H9 (cell line): ENCODE measurements around the gene RGPD4. TPM values are rescaled to one million over a fixed set of nuclear protein-coding genes. Genes with fewer than 3 reads are reported as not detected.
"Not testable (repeated sequence)": the region's sequence is repeated elsewhere in the genome, so short reads cannot be mapped to it uniquely, and the experiment has no call there.

Experiments used
- DNase-seq: peaks from one replicate; pipeline ENCODE4 v3.0.0-alpha.2; 2017
- H2AFZ ChIP-seq: one replicate; pipeline ENCODE4 v1.6.1; 2013; ENCODE audit warnings: mild to moderate bottlenecking, low read length, control low read depth, moderate library complexity
- H2AK5ac ChIP-seq: 2 replicates; pipeline ENCODE4 v1.6.1; 2013; ENCODE audit warnings: low read length, control low read depth, mixed read lengths; ENCODE audit not compliant: insufficient read length
- H2BK120ac ChIP-seq: one replicate; pipeline ENCODE4 v1.6.1; 2013; ENCODE audit warnings: low read depth, mild to moderate bottlenecking, low read length, control low read depth, inconsistent platforms; ENCODE audit not compliant: poor library complexity, severe bottlenecking
- H2BK12ac ChIP-seq: 2 replicates; pipeline ENCODE4 v1.6.1; 2013; ENCODE audit warnings: low read length, control low read depth, mixed read lengths, low read depth; ENCODE audit not compliant: insufficient read length
- H2BK15ac ChIP-seq: 2 replicates; pipeline ENCODE4 v1.6.1; 2013; ENCODE audit warnings: low read depth, low read length, control low read depth
- H2BK20ac ChIP-seq: one replicate; pipeline ENCODE4 v1.6.1; 2013; ENCODE audit warnings: low read depth, mild to moderate bottlenecking, low read length, control low read depth, inconsistent platforms; ENCODE audit not compliant: poor library complexity, severe bottlenecking
- H2BK5ac ChIP-seq: 2 replicates; pipeline ENCODE4 v1.6.1; 2013; ENCODE audit warnings: low read length, control low read depth, mixed read lengths; ENCODE audit not compliant: insufficient read length
- H3K14ac ChIP-seq: 2 replicates; pipeline ENCODE4 v1.6.1; 2013; ENCODE audit warnings: low read length, control low read depth; ENCODE audit not compliant: insufficient read depth
- H3K18ac ChIP-seq: 2 replicates; pipeline ENCODE4 v1.6.1; 2013; ENCODE audit warnings: low read depth, mild to moderate bottlenecking, mixed read lengths, low read length, control low read depth; ENCODE audit not compliant: insufficient read length
- H3K23ac ChIP-seq: 2 replicates; pipeline ENCODE4 v1.6.1; 2013; ENCODE audit warnings: low read length, control low read depth, mixed read lengths, low read depth; ENCODE audit not compliant: insufficient read length
- H3K23me2 ChIP-seq: 2 replicates; pipeline ENCODE4 v1.6.1; 2013; ENCODE audit warnings: low read depth, mild to moderate bottlenecking, mixed read lengths, low read length, control low read depth; ENCODE audit not compliant: insufficient read length, poor library complexity, severe bottlenecking
- H3K27ac ChIP-seq: 2 replicates; pipeline ENCODE4 v1.5.1; 2013; ENCODE audit warnings: low read length, control low read depth, mixed read lengths, low read depth; ENCODE audit not compliant: insufficient read length
- H3K27me3 ChIP-seq: 2 replicates; pipeline ENCODE4 v1.6.1; 2013; ENCODE audit warnings: low read length, control low read depth, inconsistent platforms; ENCODE audit not compliant: insufficient read depth
- H3K4ac ChIP-seq: 2 replicates; pipeline ENCODE4 v1.6.1; 2013; ENCODE audit warnings: low read depth, mild to moderate bottlenecking, control low read depth, inconsistent platforms, low read length, moderate library complexity
- H3K4me1 ChIP-seq: 2 replicates; pipeline ENCODE4 v1.6.1; 2013; ENCODE audit warnings: low read length, control low read depth, inconsistent platforms; ENCODE audit not compliant: insufficient read depth
- H3K4me2 ChIP-seq: 2 replicates; pipeline ENCODE4 v1.6.1; 2013; ENCODE audit warnings: low read length, control low read depth, mixed read lengths; ENCODE audit not compliant: insufficient read length, insufficient read depth
- H3K56ac ChIP-seq: 2 replicates; pipeline ENCODE4 v1.6.1; 2013; ENCODE audit warnings: low read depth, mild to moderate bottlenecking, mixed read lengths, low read length, control low read depth; ENCODE audit not compliant: insufficient read length
- H3K79me1 ChIP-seq: 2 replicates; pipeline ENCODE4 v1.6.1; 2013; ENCODE audit warnings: low read depth, mild to moderate bottlenecking, moderate library complexity, low read length, control low read depth, inconsistent platforms; ENCODE audit not compliant: insufficient read depth, poor library complexity, severe bottlenecking
- H3K79me2 ChIP-seq: 2 replicates; pipeline ENCODE4 v1.6.1; 2013; ENCODE audit warnings: low read length, control low read depth, inconsistent platforms; ENCODE audit not compliant: insufficient read depth
- H3K9ac ChIP-seq: 2 replicates; pipeline ENCODE4 v1.6.1; 2013; ENCODE audit warnings: low read length, control low read depth, mixed read lengths; ENCODE audit not compliant: insufficient read length; ENCODE audit errors: extremely low read depth
- H3K9me3 ChIP-seq: one replicate; pipeline ENCODE4 v1.6.1; 2013; ENCODE audit warnings: low read depth, low read length, inconsistent platforms; ENCODE audit not compliant: control insufficient read depth
- H3T11ph ChIP-seq: one replicate; pipeline ENCODE4 v1.6.1; 2013; ENCODE audit warnings: mild to moderate bottlenecking, low read length, control low read depth, inconsistent platforms
- H4K20me1 ChIP-seq: one replicate; pipeline ENCODE4 v1.6.1; 2013; ENCODE audit not compliant: control insufficient read depth, insufficient read length, insufficient read depth
- H4K5ac ChIP-seq: 2 replicates; pipeline ENCODE4 v1.6.1; 2013; ENCODE audit warnings: low read depth, mild to moderate bottlenecking, mixed read lengths, low read length, control low read depth; ENCODE audit not compliant: insufficient read length
- H4K8ac ChIP-seq: replicated peaks from 2 replicates; pipeline ENCODE4 v1.6.1; 2013; ENCODE audit warnings: low read length, control low read depth, mixed read lengths, low read depth; ENCODE audit not compliant: insufficient read length
- H4K91ac ChIP-seq: 2 replicates; pipeline ENCODE4 v1.6.1; 2013; ENCODE audit warnings: low read depth, mild to moderate bottlenecking, moderate library complexity, mixed read lengths, low read length, control low read depth; ENCODE audit not compliant: insufficient read length
- H3K27ac Mint-ChIP-seq, 3 experiments: 2 replicates in 2 of 3; 3 replicates in 1 of 3; pipeline ENCODE4 v1.8.0; 2020 to 2021; ENCODE audit warnings: mixed read lengths in 3 of 3, mild to moderate bottlenecking in 1 of 3, moderate library complexity in 1 of 3
- H3K27me3 Mint-ChIP-seq: 2 replicates; pipeline ENCODE4 v1.8.0; 2021; ENCODE audit warnings: low read depth, mild to moderate bottlenecking, moderate library complexity, mixed read lengths
- H3K36me3 Mint-ChIP-seq, 3 experiments: 2 replicates in 2 of 3; 3 replicates in 1 of 3; pipeline ENCODE4 v1.8.0; 2020 to 2021; ENCODE audit warnings: low read depth in 3 of 3, mixed read lengths in 3 of 3; ENCODE audit not compliant: insufficient read depth in 1 of 3
- H3K4me1 Mint-ChIP-seq, 2 experiments: 2 replicates each; pipeline ENCODE4 v1.8.0; 2020; ENCODE audit warnings: mixed read lengths in 2 of 2
- H3K4me3 Mint-ChIP-seq, 2 experiments: 2 replicates in 1 of 2; 3 replicates in 1 of 2; pipeline ENCODE4 v1.8.0; 2020 to 2021; ENCODE audit warnings: mild to moderate bottlenecking in 2 of 2, mixed read lengths in 2 of 2, moderate library complexity in 1 of 2
- H3K9me3 Mint-ChIP-seq, 2 experiments: 2 replicates in 1 of 2; 3 replicates in 1 of 2; pipeline ENCODE4 v1.8.0; 2020; ENCODE audit warnings: mild to moderate bottlenecking in 2 of 2, mixed read lengths in 2 of 2, moderate library complexity in 1 of 2
- WGBS: extraction: QIAGEN DNeasy Blood & Tissue Kit; methylation state at CpG from one replicate; pipeline ENCODE4 v1.1.7; 2013; ENCODE audit warnings: missing lambda C conversion rate, low lambda C conversion rate, mixed read lengths; ENCODE audit not compliant: insufficient read length; ENCODE audit errors: extremely low coverage; 5-methylcytosine and 5-hydroxymethylcytosine counted together
- total RNA-seq: library from RNA; stranded (reverse); gene quantifications from 2 replicates; pipeline ENCODE4 v1.2.1, GENCODE V29; 2021

The RGPD4 gene
- total RNA-seq, 1 experiment from 2014 or later: 0.07 TPM

- not testable (repeated sequence) for H3K14ac ChIP-seq, H3K79me2 ChIP-seq, H3K79me1 ChIP-seq, H2BK20ac ChIP-seq, H3K36me3 Mint-ChIP-seq, H2AFZ ChIP-seq, H3K27ac Mint-ChIP-seq, H2BK12ac ChIP-seq, H4K5ac ChIP-seq, H3K4me1 ChIP-seq, DNase-seq, H2AK5ac ChIP-seq, H3K9me3 Mint-ChIP-seq, H3K9me3 ChIP-seq, H2BK120ac ChIP-seq, H2BK5ac ChIP-seq, H3K27me3 Mint-ChIP-seq, H3K18ac ChIP-seq, H3K4me1 Mint-ChIP-seq, H3K4me3 Mint-ChIP-seq, H3K4me2 ChIP-seq, H3K9ac ChIP-seq, H3K27me3 ChIP-seq, H3T11ph ChIP-seq, H3K4ac ChIP-seq, H4K20me1 ChIP-seq, H3K56ac ChIP-seq, H4K8ac ChIP-seq, H3K23me2 ChIP-seq, H4K91ac ChIP-seq, H3K27ac ChIP-seq, H3K23ac ChIP-seq, H2BK15ac ChIP-seq
- WGBS: no CpG with 5 or more reads among the region's 2 CpGs
These were observed 6.5 kb downstream of the RGPD4 start for GRCh38 chr2:107833152-107833551.
